Measurements from ENCODE around the gene SLC5A10.

GRCh38 chr17:18948476-18949006 lies 3.4 kb upstream of the SLC5A10 start:
- TF ChIP-seq CTCF (conservative IDR thresholded peaks at IDR 0.05; ENCODE audit: low read depth in 2 of 2) (no peak), EZH2 (IDR thresholded peaks at IDR 0.05; ENCODE audit: low read depth, unreplicated experiment) (no peak), POLR2AphosphoS5 (IDR thresholded peaks at IDR 0.05; ENCODE audit: low read depth) (no peak), EZH2phosphoT487 (IDR thresholded peaks at IDR 0.05; ENCODE audit: unreplicated experiment) (no peak), JUNB (IDR thresholded peaks at IDR 0.05; ENCODE audit: unreplicated experiment) (no peak), REST (IDR thresholded peaks at IDR 0.05; ENCODE audit: unreplicated experiment) (no peak), ZNF331 (CRISPR knock-in tag; IDR thresholded peaks at IDR 0.05; ENCODE audit: low read depth) (no peak), ZNF462 (CRISPR knock-in tag; IDR thresholded peaks at IDR 0.05) (no peak), CREB1 (CRISPR knock-in tag; IDR thresholded peaks at IDR 0.05; ENCODE audit: low read depth) (no peak), NANOG (IDR thresholded peaks at IDR 0.05; ENCODE audit: borderline replicate concordance) (no peak), STAT1 (IDR thresholded peaks at IDR 0.05; ENCODE audit: unreplicated experiment) (no peak), ETS1 (IDR thresholded peaks at IDR 0.05) (no peak), ZNF114 (CRISPR knock-in tag; IDR thresholded peaks at IDR 0.05) (no peak)

All from GM23338 (cell line).